ENCODE data around the gene WDR82.

DNA sequence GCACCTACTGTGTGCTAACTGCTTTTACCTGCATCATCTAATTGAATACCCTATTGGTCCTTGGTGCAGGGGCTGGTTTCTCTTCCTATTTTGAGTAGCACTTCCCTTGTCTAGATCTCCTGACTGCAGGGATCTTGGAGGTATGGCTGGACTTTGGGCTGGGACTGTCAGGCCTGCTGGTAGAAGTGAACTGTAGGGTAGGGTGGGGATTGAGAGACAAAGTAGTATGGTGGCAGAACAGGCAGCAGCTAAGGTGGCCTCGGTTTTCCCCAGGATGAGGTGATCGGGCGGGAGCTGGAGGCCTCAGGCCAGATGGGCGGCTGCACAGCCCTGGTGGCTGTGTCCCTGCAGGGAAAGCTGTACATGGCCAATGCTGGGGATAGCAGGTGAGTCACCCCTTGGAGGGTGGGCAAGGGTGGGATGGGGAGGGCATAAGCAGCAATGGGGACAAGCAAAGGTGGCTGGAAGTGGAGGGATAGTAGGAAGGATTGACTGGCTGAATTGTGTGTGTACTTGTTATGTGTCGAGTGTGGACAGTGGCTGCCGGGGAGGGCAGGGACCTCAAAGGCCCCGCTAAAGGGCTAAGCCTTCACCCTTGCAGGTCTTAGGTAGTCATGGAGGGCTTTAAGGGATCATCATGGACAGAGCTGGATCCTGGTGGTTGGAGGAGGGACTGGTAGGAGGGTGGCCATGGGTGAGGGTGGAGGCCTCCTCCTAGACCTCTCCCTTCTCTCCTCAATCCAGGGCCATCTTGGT is 30.9 kb downstream of the WDR82 start:
- TF ChIP-seq, protein P1, sequence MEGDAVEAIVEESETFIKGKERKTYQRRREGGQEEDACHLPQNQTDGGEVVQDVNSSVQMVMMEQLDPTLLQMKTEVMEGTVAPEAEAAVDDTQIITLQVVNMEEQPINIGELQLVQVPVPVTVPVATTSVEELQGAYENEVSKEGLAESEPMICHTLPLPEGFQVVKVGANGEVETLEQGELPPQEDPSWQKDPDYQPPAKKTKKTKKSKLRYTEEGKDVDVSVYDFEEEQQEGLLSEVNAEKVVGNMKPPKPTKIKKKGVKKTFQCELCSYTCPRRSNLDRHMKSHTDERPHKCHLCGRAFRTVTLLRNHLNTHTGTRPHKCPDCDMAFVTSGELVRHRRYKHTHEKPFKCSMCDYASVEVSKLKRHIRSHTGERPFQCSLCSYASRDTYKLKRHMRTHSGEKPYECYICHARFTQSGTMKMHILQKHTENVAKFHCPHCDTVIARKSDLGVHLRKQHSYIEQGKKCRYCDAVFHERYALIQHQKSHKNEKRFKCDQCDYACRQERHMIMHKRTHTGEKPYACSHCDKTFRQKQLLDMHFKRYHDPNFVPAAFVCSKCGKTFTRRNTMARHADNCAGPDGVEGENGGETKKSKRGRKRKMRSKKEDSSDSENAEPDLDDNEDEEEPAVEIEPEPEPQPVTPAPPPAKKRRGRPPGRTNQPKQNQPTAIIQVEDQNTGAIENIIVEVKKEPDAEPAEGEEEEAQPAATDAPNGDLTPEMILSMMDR (conservative IDR thresholded peaks at IDR 0.05 in 1 of 2, IDR thresholded peaks at IDR 0.05 in 1 of 2; ENCODE audit: low read depth in 1 of 2, low read length in 2 of 2): no peak
- TF ChIP-seq EZH2 (IDR thresholded peaks at IDR 0.05; ENCODE audit: low read length, missing control alignments): no peak

Measured in fibroblast of lung (primary cell).